Hepatocyte (in vitro differentiated cells): ENCODE measurements around the gene UBE2QL1. TPM values are rescaled to one million over a fixed set of nuclear protein-coding genes. Genes with fewer than 3 reads are reported as not detected.

ENCODE experiments used
- DNase-seq: peaks from one replicate; pipeline ENCODE4 v3.0.0-alpha.2; 2016; ENCODE audit warnings: low spot score
- H2AFZ ChIP-seq: fragments of 200-600 bp; sonication (generic); 2 replicates; pipeline ENCODE4 v1.6.0; 2016; ENCODE audit warnings: antibody characterized with exemption, mild to moderate bottlenecking
- H3K27ac ChIP-seq: fragments of 200-600 bp; sonication (generic); 2 replicates; pipeline ENCODE4 v1.5.1; 2016; ENCODE audit warnings: mild to moderate bottlenecking
- H3K27me3 ChIP-seq: fragments of 200-600 bp; sonication (generic); 2 replicates; pipeline ENCODE4 v1.6.1; 2016
- H3K36me3 ChIP-seq: fragments of 200-600 bp; sonication (generic); replicated peaks from 2 replicates; pipeline ENCODE4 v1.5.1; 2016; ENCODE audit warnings: low read depth; ENCODE audit not compliant: insufficient read depth
- H3K4me1 ChIP-seq: fragments of 200-600 bp; sonication (generic); 2 replicates; pipeline ENCODE4 v1.5.1; 2016; ENCODE audit warnings: mild to moderate bottlenecking, moderate library complexity; ENCODE audit not compliant: insufficient read depth
- H3K4me2 ChIP-seq: fragments of 200-600 bp; sonication (generic); 2 replicates; pipeline ENCODE4 v1.6.0; 2016
- H3K4me3 ChIP-seq: fragments of 200-600 bp; sonication (generic); 2 replicates; pipeline ENCODE4 v1.5.1; 2016; ENCODE audit warnings: mild to moderate bottlenecking
- H3K79me2 ChIP-seq: fragments of 200-600 bp; sonication (generic); 2 replicates; pipeline ENCODE4 v1.6.0; 2017; ENCODE audit warnings: mild to moderate bottlenecking
- H3K9me2 ChIP-seq: fragments of 200-600 bp; sonication (generic); replicated peaks from 2 replicates; pipeline ENCODE4 v1.6.0; 2017; ENCODE audit warnings: mild to moderate bottlenecking; ENCODE audit not compliant: insufficient read depth
- H3K9me3 ChIP-seq: fragments of 200-600 bp; sonication (generic); 2 replicates; pipeline ENCODE4 v1.5.1; 2016; ENCODE audit warnings: low read depth, mild to moderate bottlenecking
- H4K20me1 ChIP-seq: fragments of 200-600 bp; sonication (generic); 2 replicates; pipeline ENCODE4 v1.6.0; 2016; ENCODE audit warnings: mild to moderate bottlenecking; ENCODE audit not compliant: insufficient read depth, poor library complexity, severe bottlenecking
- EZH2 ChIP-seq: fragments of 200-600 bp; sonication (generic); IDR thresholded peaks from 2 replicates; pipeline ENCODE4 v1.6.1; 2016; ENCODE audit warnings: antibody characterized with exemption, mild to moderate bottlenecking, borderline replicate concordance
- EZH2phosphoT487 ChIP-seq: fragments of 200-600 bp; sonication (generic); IDR thresholded peaks from one replicate; pipeline ENCODE4 v1.6.1; 2018; ENCODE audit warnings: antibody characterized with exemption, mild to moderate bottlenecking, low read depth, moderate library complexity; ENCODE audit not compliant: unreplicated experiment, severe bottlenecking
- WGBS: methylation state at CpG from one replicate; pipeline ENCODE4 v1.1.6; 2016; ENCODE audit warnings: low lambda C conversion rate; ENCODE audit errors: missing lambda C conversion rate; 5-methylcytosine and 5-hydroxymethylcytosine counted together
- polyA plus RNA-seq: library from polyadenylated mRNA; unstranded; fragments of >200 nt; fragmentation: Nextera tagmentation; extraction: Ambion mirVana; gene quantifications from 2 replicates; pipeline ENCODE4 v1.2.1, GENCODE V29; 2016
- total RNA-seq: library from RNA; depleted of rRNA; stranded (reverse); fragments of >200 nt; gene quantifications from 2 replicates; pipeline ENCODE4 v1.2.3, GENCODE V29; 2014
- TF ChIP-seq, protein P1 (sequence below): fragments of 200-600 bp; sonication (generic); IDR thresholded peaks from 2 replicates; pipeline ENCODE4 v1.5.1; 2016; ENCODE audit warnings: antibody characterized with exemption, mild to moderate bottlenecking; ENCODE audit not compliant: poor library complexity

Gene UBE2QL1
- total and polyA plus RNA-seq, 2 experiments from 2014 or later: 0.17 TPM; not detected in 1

DNA sequence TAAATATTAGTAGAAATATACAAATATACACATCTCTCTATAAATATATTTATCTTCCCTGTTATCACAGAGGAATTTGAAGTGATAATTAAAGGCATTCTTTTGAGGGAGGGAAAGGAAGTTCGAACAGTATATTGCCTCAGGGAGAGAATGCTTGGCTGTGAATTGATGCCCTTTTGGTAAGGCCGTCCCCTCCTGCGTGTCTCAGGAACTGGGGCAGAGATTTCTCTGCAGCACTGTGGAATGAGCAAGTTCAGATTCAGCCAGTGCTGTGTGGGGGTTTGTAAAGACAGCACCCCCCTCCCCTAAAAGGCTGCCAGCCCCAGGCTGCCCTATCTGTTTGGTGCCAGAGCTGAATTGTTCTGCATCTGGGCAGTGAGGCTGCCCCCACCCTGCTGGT, 42.0 kb downstream of the UBE2QL1 start:
- 43% methylated on average over 3 of the region's 3 CpGs for WGBS
- Histone ChIP-seq H3K27me3 (peaks cover 3% of the 10 kb centered on the region), H3K79me2 (no peaks in the 10 kb centered on the region), H3K9me2 (no peaks in the 10 kb centered on the region), H3K4me2 (no peak overlapping the region), H3K36me3 (no peaks in the 10 kb centered on the region), H4K20me1 (no peaks in the 10 kb centered on the region), H3K4me1 (no peaks in the 10 kb centered on the region), H3K9me3 (no peaks in the 10 kb centered on the region), H3K27ac (no peak overlapping the region), H3K4me3 (no peak overlapping the region), H2AFZ (no peak overlapping the region)
- no peak for TF ChIP-seq EZH2phosphoT487
- TF ChIP-seq, protein P1, sequence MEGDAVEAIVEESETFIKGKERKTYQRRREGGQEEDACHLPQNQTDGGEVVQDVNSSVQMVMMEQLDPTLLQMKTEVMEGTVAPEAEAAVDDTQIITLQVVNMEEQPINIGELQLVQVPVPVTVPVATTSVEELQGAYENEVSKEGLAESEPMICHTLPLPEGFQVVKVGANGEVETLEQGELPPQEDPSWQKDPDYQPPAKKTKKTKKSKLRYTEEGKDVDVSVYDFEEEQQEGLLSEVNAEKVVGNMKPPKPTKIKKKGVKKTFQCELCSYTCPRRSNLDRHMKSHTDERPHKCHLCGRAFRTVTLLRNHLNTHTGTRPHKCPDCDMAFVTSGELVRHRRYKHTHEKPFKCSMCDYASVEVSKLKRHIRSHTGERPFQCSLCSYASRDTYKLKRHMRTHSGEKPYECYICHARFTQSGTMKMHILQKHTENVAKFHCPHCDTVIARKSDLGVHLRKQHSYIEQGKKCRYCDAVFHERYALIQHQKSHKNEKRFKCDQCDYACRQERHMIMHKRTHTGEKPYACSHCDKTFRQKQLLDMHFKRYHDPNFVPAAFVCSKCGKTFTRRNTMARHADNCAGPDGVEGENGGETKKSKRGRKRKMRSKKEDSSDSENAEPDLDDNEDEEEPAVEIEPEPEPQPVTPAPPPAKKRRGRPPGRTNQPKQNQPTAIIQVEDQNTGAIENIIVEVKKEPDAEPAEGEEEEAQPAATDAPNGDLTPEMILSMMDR: no peak
- no peak for DNase-seq

DNA sequence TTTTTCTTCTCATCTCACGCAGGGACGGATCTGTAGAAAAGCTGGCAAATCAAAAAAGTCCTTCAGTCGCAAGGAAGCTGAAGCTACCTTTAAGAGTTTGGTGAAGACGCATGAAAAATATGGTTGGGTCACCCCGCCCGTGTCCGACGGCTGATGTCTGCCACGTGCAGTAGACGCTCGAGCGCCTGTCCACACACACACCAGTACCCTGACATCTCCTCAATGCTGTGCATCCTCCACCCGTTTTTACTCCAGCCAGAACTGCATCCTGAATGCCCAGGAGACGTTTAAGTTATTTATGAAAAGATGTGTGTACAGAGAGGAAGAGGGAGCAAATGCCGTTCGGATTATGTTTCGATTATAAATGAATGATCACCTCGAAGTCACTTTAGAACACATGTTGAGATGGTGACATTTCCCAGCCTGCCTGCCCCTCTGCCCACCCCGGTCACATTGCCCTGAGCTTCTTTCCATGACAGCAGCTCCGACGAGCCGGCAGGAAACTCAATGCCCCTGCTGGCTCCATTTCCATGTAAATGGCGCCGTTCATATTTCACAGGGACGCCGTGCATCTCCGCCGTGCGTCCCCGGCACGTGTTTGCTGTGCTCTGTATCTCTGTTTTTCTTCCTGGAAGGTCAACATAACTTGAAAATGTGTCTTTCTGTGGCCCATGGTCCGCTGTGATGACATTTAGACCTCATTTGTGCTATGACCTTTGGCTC, 42.7 kb downstream of the UBE2QL1 start:
- no peaks in the 10 kb centered on the region for H3K79me2 ChIP-seq
- no peaks in the 10 kb centered on the region for H4K20me1 ChIP-seq
- 75% methylated on average over 32 of the region's 32 CpGs for WGBS
- peaks cover 3% of the 10 kb centered on the region for H3K27me3 ChIP-seq
- no peaks in the 10 kb centered on the region for H3K9me3 ChIP-seq
- no peak overlapping the region for H3K27ac ChIP-seq
- H3K4me2 ChIP-seq: no peak overlapping the region
- no peak for DNase-seq
- no peaks in the 10 kb centered on the region for H3K9me2 ChIP-seq
- H3K4me3 ChIP-seq: no peak overlapping the region
- H3K4me1 ChIP-seq: no peaks in the 10 kb centered on the region
- H2AFZ ChIP-seq: no peak overlapping the region
- no peaks in the 10 kb centered on the region for H3K36me3 ChIP-seq
- TF ChIP-seq EZH2 (no peak), EZH2phosphoT487 (no peak)
- TF ChIP-seq, protein P1: no peak

DNA sequence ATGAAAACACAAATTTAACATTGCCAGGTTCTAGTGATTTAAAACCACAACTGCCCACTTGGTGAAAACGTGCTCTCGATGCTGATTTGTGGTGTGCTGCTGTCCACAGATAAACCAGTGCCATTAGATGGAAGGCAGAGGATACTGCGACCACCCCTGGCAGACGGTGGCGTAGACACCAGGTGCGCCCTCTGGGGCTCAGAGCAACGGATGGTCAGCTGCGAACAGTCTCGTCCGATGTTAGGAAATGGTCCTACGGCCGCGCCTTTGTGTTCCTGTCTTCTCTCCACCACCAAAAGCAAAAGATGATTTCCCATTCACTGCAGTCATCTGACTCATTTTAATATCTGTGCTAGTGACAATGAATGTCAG, 43.2 kb downstream of the UBE2QL1 start:
- TF ChIP-seq, protein P1: no peak
- no peak for TF ChIP-seq EZH2phosphoT487
- no peak for TF ChIP-seq EZH2
- Histone ChIP-seq H3K4me3 (no peak overlapping the region), H3K79me2 (no peaks in the 10 kb centered on the region), H3K27ac (no peak overlapping the region), H3K27me3 (peaks cover 3% of the 10 kb centered on the region), H3K4me1 (no peaks in the 10 kb centered on the region), H3K9me2 (no peaks in the 10 kb centered on the region), H3K36me3 (no peaks in the 10 kb centered on the region), H4K20me1 (no peaks in the 10 kb centered on the region), H3K9me3 (no peaks in the 10 kb centered on the region), H3K4me2 (no peak overlapping the region), H2AFZ (no peak overlapping the region)
- no peak for DNase-seq
- WGBS: 88% methylated on average over 13 of the region's 13 CpGs

DNA sequence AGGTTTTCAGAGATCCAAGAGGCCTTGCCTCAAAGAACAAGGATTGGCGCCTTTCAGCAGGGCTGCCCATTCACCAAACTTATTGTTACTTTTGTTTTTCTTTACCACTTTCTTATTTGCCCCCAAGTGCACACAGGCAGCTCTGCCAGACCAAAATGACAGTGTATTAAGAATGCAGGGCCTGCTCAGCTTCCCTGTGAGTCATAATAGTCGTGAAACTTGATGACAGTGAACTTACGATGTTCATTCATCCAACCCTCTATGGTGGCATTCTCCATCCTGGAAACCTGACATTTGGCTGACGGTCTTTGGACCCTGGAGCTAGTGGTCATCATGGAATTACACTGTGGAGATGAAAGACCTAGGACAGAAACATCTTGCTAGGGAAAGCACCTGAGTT, 44.3 kb downstream of the UBE2QL1 start:
- no peaks in the 10 kb centered on the region for H3K36me3 ChIP-seq
- no peak overlapping the region for H2AFZ ChIP-seq
- 78% methylated on average over 4 of the region's 4 CpGs for WGBS
- no peak overlapping the region for H3K4me3 ChIP-seq
- no peaks in the 10 kb centered on the region for H3K4me1 ChIP-seq
- no peak overlapping the region for H3K27ac ChIP-seq
- no peaks in the 10 kb centered on the region for H3K9me2 ChIP-seq
- H3K9me3 ChIP-seq: no peaks in the 10 kb centered on the region
- no peaks in the 10 kb centered on the region for H3K79me2 ChIP-seq
- H4K20me1 ChIP-seq: no peaks in the 10 kb centered on the region
- peaks cover 3% of the 10 kb centered on the region for H3K27me3 ChIP-seq
- no peak for TF ChIP-seq EZH2phosphoT487
- TF ChIP-seq, protein P1: no peak
- no peak for TF ChIP-seq EZH2
- H3K4me2 ChIP-seq: no peak overlapping the region
- no peak for DNase-seq
